ENCODE measurements around the gene TVP23A.

GRCh38 chr16:10859658-10860057, 41.1 kb upstream of the TVP23A start:
- TF ChIP-seq CTCF (IDR thresholded peaks at IDR 0.05) (no peak), EP300 (IDR thresholded peaks at IDR 0.05) (no peak), POLR2A (IDR thresholded peaks at IDR 0.05) (no peak)

All from gastroesophageal sphincter (tissue), 3 donors.